ENCODE results near the gene KCNMB2. TPM values are rescaled to one million over a fixed set of nuclear protein-coding genes. Genes with fewer than 3 reads are reported as not detected.
"Not testable (repeated sequence)": the region's sequence is repeated elsewhere in the genome, so short reads cannot be mapped to it uniquely, and the experiment has no call there.

KCNMB2 gene
- total RNA-seq, 2 donors from 2014 or later = 0.42 to 0.72 TPM

DNA sequence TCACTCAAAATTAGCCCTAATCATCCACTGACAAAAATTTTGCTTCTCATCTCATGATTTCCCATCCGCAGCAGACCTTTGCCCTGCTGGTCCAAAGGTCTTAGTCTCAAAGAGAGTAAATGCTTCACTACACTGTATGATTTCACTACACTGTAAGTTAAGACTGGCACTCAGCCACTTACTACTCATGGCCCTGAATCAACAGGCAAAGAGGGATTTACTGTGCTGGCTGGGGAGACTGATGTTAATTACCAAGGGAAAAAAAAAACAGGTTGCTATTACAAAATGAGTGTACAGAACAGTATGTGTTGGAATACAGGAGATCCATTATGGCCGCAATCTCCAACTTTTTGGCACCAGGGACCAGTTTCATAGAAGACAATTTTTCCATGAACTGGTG lies 320.6 kb downstream of the KCNMB2 start:
- H3K27ac ChIP-seq = no peak overlapping the region
- H3K36me3 ChIP-seq = no peaks in the 10 kb centered on the region
- no peaks in the 10 kb centered on the region for H3K4me1 ChIP-seq
- H3K27me3 ChIP-seq = no peaks in the 10 kb centered on the region
- no peak overlapping the region for H3K4me3 ChIP-seq
- no peak overlapping the region for H3K9ac ChIP-seq (ENCODE audit: low read depth in 2 of 2, low read length in 2 of 2)
- no peak for TF ChIP-seq CTCF (IDR thresholded peaks at IDR 0.05)
- H3K9me3 ChIP-seq = no peaks in the 10 kb centered on the region
- no peak for DNase-seq
- intact Hi-C loops (cut with DNase I) = no loop called here

GRCh38 chr3:178859386-178859785 lies 323.1 kb downstream of the KCNMB2 start:
- no peak overlapping the region for H3K27ac ChIP-seq
- H3K27me3 ChIP-seq = no peaks in the 10 kb centered on the region
- DNase-seq = no peak
- TF ChIP-seq CTCF (IDR thresholded peaks at IDR 0.05) = no peak
- H3K4me3 ChIP-seq = no peak overlapping the region
- H3K4me1 ChIP-seq = no peaks in the 10 kb centered on the region
- intact Hi-C loops (cut with DNase I) = no loop called here
- H3K36me3 ChIP-seq = no peaks in the 10 kb centered on the region
- no peaks in the 10 kb centered on the region for H3K9me3 ChIP-seq
- H3K9ac ChIP-seq (ENCODE audit: low read depth in 2 of 2, low read length in 2 of 2) = no peak overlapping the region

- H3K9ac ChIP-seq (ENCODE audit: low read depth in 2 of 2, low read length in 2 of 2); H3K27ac ChIP-seq; intact Hi-C loops (cut with DNase I); H3K4me1 ChIP-seq; H3K9me3 ChIP-seq; H3K27me3 ChIP-seq; H3K36me3 ChIP-seq; DNase-seq; H3K4me3 ChIP-seq: not testable (repeated sequence)
These were observed 323.7 kb downstream of the KCNMB2 start for GRCh38 chr3:178859900-178860436.

DNA sequence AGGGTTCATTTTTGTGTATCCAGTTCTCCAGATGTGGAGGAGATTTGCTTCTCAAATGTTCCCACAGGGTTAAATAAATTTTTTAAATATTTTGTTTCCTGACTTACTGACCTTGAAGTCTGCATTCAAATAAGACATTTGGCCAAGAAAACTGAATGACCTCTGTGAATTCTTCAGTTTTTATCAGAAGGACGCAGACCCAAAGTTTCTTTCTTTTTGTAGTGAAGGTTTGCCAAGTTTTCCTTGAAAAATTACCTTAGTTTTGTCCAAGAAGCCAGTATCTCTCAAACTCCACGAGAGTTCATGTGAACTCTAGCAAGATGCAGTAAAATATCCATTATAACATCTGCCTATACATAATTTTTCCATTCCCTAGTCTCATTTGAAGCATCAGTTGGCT lies 332.4 kb downstream of the KCNMB2 start:
- Histone ChIP-seq H3K36me3 (no peaks in the 10 kb centered on the region), H3K27ac (no peak overlapping the region), H3K9ac (ENCODE audit: low read depth in 2 of 2, low read length in 2 of 2) (no peak overlapping the region), H3K27me3 (no peaks in the 10 kb centered on the region), H3K9me3 (no peaks in the 10 kb centered on the region), H3K4me1 (no peaks in the 10 kb centered on the region), H3K4me3 (no peak overlapping the region)
- no peak for TF ChIP-seq CTCF (IDR thresholded peaks at IDR 0.05)
- intact Hi-C loops (cut with DNase I) = no loop called here
- no peak for DNase-seq

DNA sequence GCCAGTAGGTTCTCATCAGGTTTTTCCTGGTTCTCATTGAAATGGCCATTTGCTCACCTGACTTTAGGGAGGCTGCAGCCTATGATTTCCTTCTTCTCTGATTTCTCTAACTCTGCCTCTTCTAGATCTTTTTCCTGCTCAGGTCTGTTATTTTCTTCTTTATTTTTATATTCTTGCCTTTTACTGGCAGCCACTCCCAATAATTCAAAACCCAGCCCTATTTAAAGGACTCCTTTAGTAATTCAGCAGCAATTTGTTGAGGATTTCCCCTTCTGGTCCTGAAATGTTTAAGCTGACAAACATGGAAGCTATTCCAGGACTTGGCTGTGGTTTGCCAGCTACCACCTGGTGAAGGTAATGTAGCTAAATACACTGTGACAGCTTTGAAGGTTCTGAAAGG lies 333.8 kb downstream of the KCNMB2 start:
- Histone ChIP-seq H3K36me3 (no peaks in the 10 kb centered on the region), H3K4me3 (no peak overlapping the region), H3K9ac (ENCODE audit: low read depth in 2 of 2, low read length in 2 of 2) (no peak overlapping the region), H3K27me3 (no peaks in the 10 kb centered on the region), H3K27ac (no peak overlapping the region), H3K9me3 (no peaks in the 10 kb centered on the region), H3K4me1 (no peaks in the 10 kb centered on the region)
- no peak for DNase-seq
- TF ChIP-seq CTCF (IDR thresholded peaks at IDR 0.05) = no peak
- intact Hi-C loops (cut with DNase I) = no loop called here

DNA sequence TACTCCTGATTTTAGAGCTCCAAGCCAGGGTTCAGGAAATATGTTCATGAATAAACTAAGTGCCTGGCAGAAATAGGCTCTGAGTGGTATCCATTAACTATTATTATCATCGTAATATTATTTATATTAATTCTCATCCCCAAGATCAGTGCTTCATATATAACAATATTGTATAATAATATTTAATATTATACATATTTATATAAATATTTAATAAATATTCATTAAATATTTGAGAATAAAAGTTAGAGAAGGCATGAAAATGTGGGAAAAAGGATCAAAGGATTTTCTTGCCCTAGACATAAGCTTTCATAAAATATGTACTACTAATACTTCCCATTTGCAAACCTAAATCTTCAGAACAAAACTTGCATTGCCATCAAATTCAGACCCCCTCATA lies 338.9 kb downstream of the KCNMB2 start:
- Histone ChIP-seq H3K9ac (ENCODE audit: low read depth in 2 of 2, low read length in 2 of 2) (no peak overlapping the region), H3K4me3 (no peak overlapping the region), H3K9me3 (no peaks in the 10 kb centered on the region), H3K27me3 (no peaks in the 10 kb centered on the region), H3K36me3 (no peaks in the 10 kb centered on the region), H3K4me1 (no peaks in the 10 kb centered on the region), H3K27ac (no peak overlapping the region)
- TF ChIP-seq CTCF (IDR thresholded peaks at IDR 0.05) = no peak
- intact Hi-C loops (cut with DNase I) = no loop called here
- no peak for DNase-seq

Data from colonic mucosa (tissue), 4 donors.